ENCODE measurements around the gene PLCH1. TPM values are rescaled to one million over a fixed set of nuclear protein-coding genes. Genes with fewer than 3 reads are reported as not detected.
A peak's percentile ranks its signal among the peaks of the same experiment; 100 is the strongest.

The PLCH1 gene
- total and polyA plus RNA-seq, 5 donors = 1.1 to 6.3 (median 3.4) TPM

GRCh38 chr3:155604126-155604525 lies 140.7 kb downstream of the PLCH1 start:
- H3K27me3 ChIP-seq (ENCODE audit: control insufficient read depth, insufficient read depth) = no peaks in the 10 kb centered on the region
- no peaks in the 10 kb centered on the region for H3K4me1 ChIP-seq (ENCODE audit: control insufficient read depth, insufficient read depth, low read length)
- H3K4me3 ChIP-seq (ENCODE audit: low read length) = no peak overlapping the region
- no peak for ATAC-seq
- intact Hi-C loops (cut with DNase I) = no loop called here
- no peak for DNase-seq
- no peak overlapping the region for H3K27ac ChIP-seq (ENCODE audit: low read length)
- H3K9me3 ChIP-seq (ENCODE audit: control insufficient read depth, low read length) = no peaks in the 10 kb centered on the region
- WGBS = 91% methylated on average over 2 of the region's 2 CpGs

DNA sequence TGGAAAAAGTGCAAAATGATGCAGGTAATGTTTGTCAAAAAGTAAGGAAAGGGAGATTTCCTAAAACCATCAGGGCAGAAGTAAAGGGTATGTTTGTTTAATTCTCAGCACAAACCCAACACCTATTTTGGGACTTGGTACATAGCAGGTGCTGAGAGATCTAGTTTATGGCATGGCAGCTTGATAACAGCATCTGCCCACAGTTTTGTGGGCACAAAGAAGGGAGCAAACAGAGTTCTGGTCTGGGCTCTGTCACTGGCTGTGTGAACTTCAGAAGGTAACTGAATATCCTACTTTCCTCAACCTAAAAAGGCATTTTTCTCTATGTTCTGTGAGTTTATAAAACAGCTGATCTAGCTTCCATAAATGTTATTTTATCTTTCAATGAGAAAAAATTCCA lies 141.6 kb downstream of the PLCH1 start:
- ATAC-seq = no peak
- Histone ChIP-seq H3K27me3 (ENCODE audit: control insufficient read depth, insufficient read depth) (no peaks in the 10 kb centered on the region), H3K9me3 (ENCODE audit: control insufficient read depth, low read length) (no peaks in the 10 kb centered on the region), H3K4me1 (ENCODE audit: control insufficient read depth, insufficient read depth, low read length) (no peaks in the 10 kb centered on the region), H3K4me3 (ENCODE audit: low read length) (no peak overlapping the region), H3K27ac (ENCODE audit: low read length) (no peak overlapping the region)
- intact Hi-C loops (cut with DNase I) = no loop called here
- DNase-seq = no peak

- Histone ChIP-seq H3K4me3 (ENCODE audit: low read length) (no peak overlapping the region), H3K9me3 (ENCODE audit: control insufficient read depth, low read length) (no peaks in the 10 kb centered on the region), H3K27ac (ENCODE audit: low read length) (no peak overlapping the region), H3K27me3 (ENCODE audit: control insufficient read depth, insufficient read depth) (no peaks in the 10 kb centered on the region), H3K4me1 (ENCODE audit: control insufficient read depth, insufficient read depth, low read length) (no peaks in the 10 kb centered on the region)
- DNase-seq (no peak), ATAC-seq (no peak)
- intact Hi-C loops (cut with DNase I) = no loop called here
- 30% methylated on average over 2 of the region's 2 CpGs for WGBS
These were observed 142.6 kb downstream of the PLCH1 start for GRCh38 chr3:155602307-155602706.

DNA sequence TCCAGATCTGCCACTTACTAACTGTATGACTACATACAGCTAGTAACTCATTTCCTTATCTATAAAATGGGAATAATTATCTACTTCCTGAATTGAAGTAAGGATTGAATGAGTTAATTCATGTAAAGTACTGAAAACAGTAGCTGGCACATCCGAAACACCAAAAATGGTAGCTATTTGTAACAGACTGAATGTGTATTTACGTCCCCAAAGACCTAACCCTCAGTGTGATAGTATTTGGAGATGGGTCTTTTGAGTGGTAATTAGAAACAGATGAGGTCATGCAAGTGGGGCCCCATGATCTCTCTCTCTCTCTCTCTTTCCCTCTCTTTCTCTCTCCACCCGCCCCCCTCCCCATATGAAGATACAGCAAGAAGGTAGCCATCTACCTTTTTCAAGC lies 146.2 kb downstream of the PLCH1 start:
- H3K9me3 ChIP-seq (ENCODE audit: control insufficient read depth, low read length) = no peaks in the 10 kb centered on the region
- DNase-seq = no peak
- intact Hi-C loops (cut with DNase I) = no loop called here
- H3K27ac ChIP-seq (ENCODE audit: low read length) = no peak overlapping the region
- no peak for ATAC-seq
- WGBS = 76% methylated on average over 3 of the region's 3 CpGs
- no peaks in the 10 kb centered on the region for H3K27me3 ChIP-seq (ENCODE audit: control insufficient read depth, insufficient read depth)
- H3K4me1 ChIP-seq (ENCODE audit: control insufficient read depth, insufficient read depth, low read length) = no peaks in the 10 kb centered on the region
- H3K4me3 ChIP-seq (ENCODE audit: low read length) = no peak overlapping the region

DNA sequence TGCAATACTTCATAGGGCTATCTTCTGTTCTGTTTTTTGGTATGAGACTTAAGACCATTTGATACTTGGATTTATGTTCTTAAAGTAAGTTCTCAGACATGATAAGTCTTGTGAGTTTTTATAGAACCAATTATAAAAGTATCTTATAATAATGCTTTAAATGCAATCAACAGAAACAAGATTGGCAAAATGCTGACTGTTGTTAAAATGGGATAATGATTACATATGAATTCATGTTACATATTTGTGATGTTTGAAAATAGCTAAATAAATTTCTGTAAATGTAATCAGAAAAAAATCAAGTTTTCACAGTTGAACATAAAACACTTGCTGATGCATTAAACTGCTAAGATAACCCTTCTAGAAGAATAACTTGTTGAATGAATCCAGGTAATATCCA lies 148.3 kb downstream of the PLCH1 start:
- H3K9me3 ChIP-seq (ENCODE audit: control insufficient read depth, low read length) = no peaks in the 10 kb centered on the region
- H3K27ac ChIP-seq (ENCODE audit: low read length) = no peak overlapping the region
- no peak for DNase-seq
- H3K4me3 ChIP-seq (ENCODE audit: low read length) = no peak overlapping the region
- no peaks in the 10 kb centered on the region for H3K27me3 ChIP-seq (ENCODE audit: control insufficient read depth, insufficient read depth)
- no peak for ATAC-seq
- no peaks in the 10 kb centered on the region for H3K4me1 ChIP-seq (ENCODE audit: control insufficient read depth, insufficient read depth, low read length)
- intact Hi-C loops (cut with DNase I) = no loop called here

DNA sequence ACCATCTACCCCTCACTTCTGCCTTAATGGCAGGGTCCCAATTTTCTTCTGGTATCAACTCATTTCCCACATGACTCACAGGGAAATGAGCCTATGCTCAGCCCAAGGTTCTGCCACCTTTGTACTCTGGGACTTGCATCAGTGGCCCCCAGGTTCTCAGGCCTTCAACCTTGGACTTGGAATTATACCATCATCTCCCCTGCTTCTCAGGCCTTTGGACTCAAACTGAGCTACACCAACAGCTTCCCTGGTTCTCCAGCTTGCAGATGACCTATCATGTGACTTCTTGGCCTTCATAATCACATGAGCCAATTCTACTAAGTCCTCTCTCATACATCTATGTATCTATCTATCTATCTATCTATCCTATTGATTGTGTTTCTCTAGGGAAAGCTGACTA lies 149.5 kb downstream of the PLCH1 start:
- no peak for DNase-seq
- Histone ChIP-seq H3K4me1 (ENCODE audit: control insufficient read depth, insufficient read depth, low read length) (no peaks in the 10 kb centered on the region), H3K27me3 (ENCODE audit: control insufficient read depth, insufficient read depth) (no peaks in the 10 kb centered on the region), H3K9me3 (ENCODE audit: control insufficient read depth, low read length) (no peaks in the 10 kb centered on the region), H3K27ac (ENCODE audit: low read length) (no peak overlapping the region), H3K4me3 (ENCODE audit: low read length) (no peak overlapping the region)
- intact Hi-C loops (cut with DNase I) = no loop called here
- ATAC-seq = no peak

DNA sequence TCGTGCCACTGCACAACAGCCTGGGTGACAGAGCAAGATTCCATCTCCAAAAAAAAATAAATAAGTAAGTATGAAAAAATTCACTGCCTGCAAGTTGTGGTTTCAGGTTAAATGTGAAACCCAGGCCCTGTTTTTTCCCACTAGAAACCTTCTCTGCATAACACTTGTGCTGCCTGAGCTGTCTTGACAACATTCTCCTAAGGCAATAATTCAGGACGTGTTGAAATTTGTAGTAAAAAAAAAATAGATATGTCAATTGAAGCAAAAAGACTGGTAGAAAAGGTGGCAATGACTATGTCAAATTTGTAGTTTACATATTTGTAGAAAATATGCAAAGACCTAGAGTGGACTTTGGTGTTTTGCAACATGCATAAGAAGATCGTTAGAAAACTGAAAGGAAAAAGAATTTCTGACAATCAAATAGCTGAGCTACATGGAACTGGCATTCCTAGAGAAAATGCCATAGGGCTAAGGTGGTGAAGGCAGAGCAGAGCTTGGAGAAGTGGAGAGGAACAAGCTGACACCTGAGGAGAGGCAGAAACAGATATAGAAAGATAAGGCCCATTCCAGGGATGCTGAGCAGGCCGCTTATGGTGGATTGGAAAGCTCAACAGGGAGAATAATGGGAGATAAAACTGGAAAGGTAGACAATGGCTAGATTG lies 150.2 kb downstream of the PLCH1 start:
- H3K27ac ChIP-seq (ENCODE audit: low read length) = no peak overlapping the region
- H3K4me3 ChIP-seq (ENCODE audit: low read length) = no peak overlapping the region
- intact Hi-C loops (cut with DNase I) = no loop called here
- ATAC-seq (no peak), DNase-seq (no peak)
- H3K4me1 ChIP-seq (ENCODE audit: control insufficient read depth, insufficient read depth, low read length) = no peaks in the 10 kb centered on the region
- H3K9me3 ChIP-seq (ENCODE audit: control insufficient read depth, low read length) = no peaks in the 10 kb centered on the region
- no peaks in the 10 kb centered on the region for H3K27me3 ChIP-seq (ENCODE audit: control insufficient read depth, insufficient read depth)
- WGBS = 74% methylated on average over 4 of the region's 4 CpGs

DNA sequence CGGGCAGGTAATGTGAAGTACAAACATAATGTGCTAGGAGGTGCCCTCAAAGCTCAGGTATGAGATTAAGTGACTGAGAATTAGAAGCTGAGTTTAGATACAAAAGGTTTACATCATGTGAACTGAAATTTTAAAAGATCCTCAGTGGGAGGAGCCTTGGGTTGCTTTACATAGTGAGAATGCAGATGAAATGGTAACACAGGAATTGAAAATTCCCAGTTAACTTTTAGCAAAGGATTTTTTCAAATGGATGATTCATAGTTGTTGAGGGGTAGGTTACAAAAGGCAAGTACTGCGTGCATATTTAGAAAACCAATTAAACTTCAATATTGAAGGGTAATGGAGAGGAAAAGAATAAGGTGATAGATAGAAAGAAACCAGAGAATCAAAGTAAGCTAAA lies 157.3 kb downstream of the PLCH1 start:
- Histone ChIP-seq H3K4me1 (ENCODE audit: control insufficient read depth, insufficient read depth, low read length) (no peaks in the 10 kb centered on the region), H3K27ac (ENCODE audit: low read length) (no peak overlapping the region), H3K9me3 (ENCODE audit: control insufficient read depth, low read length) (no peaks in the 10 kb centered on the region), H3K4me3 (ENCODE audit: low read length) (no peak overlapping the region), H3K27me3 (ENCODE audit: control insufficient read depth, insufficient read depth) (no peaks in the 10 kb centered on the region)
- no peak for ATAC-seq
- no peak for DNase-seq
- 84% methylated on average over 2 of the region's 2 CpGs for WGBS
- intact Hi-C loops (cut with DNase I) = no loop called here

DNA sequence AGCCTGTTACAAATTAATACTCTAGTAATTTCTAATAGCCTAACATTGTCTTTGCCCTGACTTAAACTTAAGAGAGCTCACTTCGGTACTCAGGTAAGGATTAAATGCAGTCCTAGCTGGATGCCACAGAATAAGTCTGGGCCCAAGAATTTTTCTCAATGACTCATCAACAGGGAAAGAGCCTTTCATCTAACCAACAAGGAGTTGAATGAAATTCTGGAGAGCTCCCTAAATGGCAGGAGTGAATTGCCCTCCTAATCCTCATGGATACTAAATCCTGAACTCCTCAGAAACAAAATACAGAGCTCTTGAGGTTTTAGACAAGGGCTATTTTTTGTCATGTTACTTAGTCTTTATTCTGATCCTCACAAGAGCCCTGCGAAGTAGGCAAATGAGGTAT lies 159.5 kb downstream of the PLCH1 start:
- no peak for ATAC-seq
- Histone ChIP-seq H3K4me3 (ENCODE audit: low read length) (no peak overlapping the region), H3K9me3 (ENCODE audit: control insufficient read depth, low read length) (no peaks in the 10 kb centered on the region), H3K27me3 (ENCODE audit: control insufficient read depth, insufficient read depth) (no peaks in the 10 kb centered on the region), H3K27ac (ENCODE audit: low read length) (no peak overlapping the region), H3K4me1 (ENCODE audit: control insufficient read depth, insufficient read depth, low read length) (no peaks in the 10 kb centered on the region)
- WGBS = 93% methylated on average over 2 of the region's 2 CpGs
- intact Hi-C loops (cut with DNase I) = no loop called here
- DNase-seq = no peak

- intact Hi-C loops (cut with DNase I) = no loop called here
These were observed 163.3 kb downstream of the PLCH1 start for GRCh38 chr3:155581579-155581978.

GRCh38 chr3:155572085-155572484 lies 172.8 kb downstream of the PLCH1 start:
- WGBS = 14% methylated on average over 1 of the region's 1 CpG
- no peaks in the 10 kb centered on the region for H3K4me1 ChIP-seq (ENCODE audit: control insufficient read depth, insufficient read depth, low read length)
- no peak overlapping the region for H3K27ac ChIP-seq (ENCODE audit: low read length)
- H3K4me3 ChIP-seq (ENCODE audit: low read length) = no peak overlapping the region
- H3K9me3 ChIP-seq (ENCODE audit: control insufficient read depth, low read length) = no peaks in the 10 kb centered on the region
- H3K27me3 ChIP-seq (ENCODE audit: control insufficient read depth, insufficient read depth) = no peaks in the 10 kb centered on the region
- no peak for DNase-seq
- intact Hi-C loops (cut with DNase I) = no loop called here
- peak; percentile 23 to 78 for ATAC-seq

More at GRCh38 chr3:155581579-155581978, 163.3 kb downstream of the PLCH1 start:
- Histone ChIP-seq H3K27me3 (ENCODE audit: control insufficient read depth, insufficient read depth) (no peaks in the 10 kb centered on the region), H3K9me3 (ENCODE audit: control insufficient read depth, low read length) (no peaks in the 10 kb centered on the region), H3K27ac (ENCODE audit: low read length) (no peak overlapping the region), H3K4me1 (ENCODE audit: control insufficient read depth, insufficient read depth, low read length) (no peaks in the 10 kb centered on the region), H3K4me3 (ENCODE audit: low read length) (no peak overlapping the region)
- DNase-seq (no peak), ATAC-seq (no peak)
- 73% methylated on average over 10 of the region's 10 CpGs for WGBS

GRCh38 chr3:155568295-155568694 lies 176.6 kb downstream of the PLCH1 start:
- Histone ChIP-seq H3K27me3 (ENCODE audit: control insufficient read depth, insufficient read depth) (no peaks in the 10 kb centered on the region), H3K4me3 (ENCODE audit: low read length) (no peak overlapping the region), H3K9me3 (ENCODE audit: control insufficient read depth, low read length) (no peaks in the 10 kb centered on the region), H3K27ac (ENCODE audit: low read length) (no peak overlapping the region), H3K4me1 (ENCODE audit: control insufficient read depth, insufficient read depth, low read length) (no peaks in the 10 kb centered on the region)
- WGBS = 82% methylated on average over 3 of the region's 3 CpGs
- ATAC-seq = no peak
- no peak for DNase-seq
- intact Hi-C loops (cut with DNase I) = no loop called here

Data from right cardiac atrium (tissue), 5 donors.